ENCODE measurements around the gene YY1. TPM values are rescaled to one million over a fixed set of nuclear protein-coding genes. Genes with fewer than 3 reads are reported as not detected.

YY1 gene
- total RNA-seq, 6 experiments from 2014 or later: 24.4 to 52.5 (median 36.1) TPM

DNA sequence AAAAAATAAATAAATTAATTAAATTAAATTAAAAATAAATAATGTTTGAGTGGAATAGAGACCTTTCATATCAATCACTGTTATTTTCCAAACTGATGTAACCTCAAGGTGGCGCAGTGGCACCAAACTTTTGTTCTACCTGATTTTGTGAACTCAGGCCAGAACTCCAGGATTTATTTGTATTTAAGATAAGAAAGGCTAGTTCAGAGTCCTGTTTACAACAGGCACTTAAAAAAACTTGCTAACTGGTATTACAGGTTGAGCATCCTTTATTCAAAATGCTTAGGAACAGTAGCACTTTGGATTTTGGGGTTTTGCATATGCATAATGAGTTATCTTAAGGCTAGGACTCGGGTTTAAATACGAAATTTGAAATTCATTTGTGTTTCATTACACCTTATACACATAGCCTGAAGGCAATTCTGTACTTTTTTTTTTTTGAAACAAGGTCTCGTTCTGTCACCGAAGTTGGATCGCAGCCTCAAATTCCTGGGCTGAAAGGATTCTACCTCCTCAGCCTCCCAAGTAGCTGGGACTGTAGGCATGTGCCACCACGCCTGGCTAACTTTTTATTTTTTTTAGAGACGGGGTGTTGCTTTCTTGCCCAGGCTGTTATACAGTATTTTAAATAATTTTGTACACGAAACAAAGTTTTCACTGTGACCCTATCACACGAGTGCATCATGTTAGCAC is 32.4 kb downstream of the YY1 start:
- WGBS (ENCODE audit: insufficient coverage, low coverage, low lambda C conversion rate, missing lambda C conversion rate): 26% methylated on average over 10 of the region's 10 CpGs
- TF ChIP-seq, protein P1, sequence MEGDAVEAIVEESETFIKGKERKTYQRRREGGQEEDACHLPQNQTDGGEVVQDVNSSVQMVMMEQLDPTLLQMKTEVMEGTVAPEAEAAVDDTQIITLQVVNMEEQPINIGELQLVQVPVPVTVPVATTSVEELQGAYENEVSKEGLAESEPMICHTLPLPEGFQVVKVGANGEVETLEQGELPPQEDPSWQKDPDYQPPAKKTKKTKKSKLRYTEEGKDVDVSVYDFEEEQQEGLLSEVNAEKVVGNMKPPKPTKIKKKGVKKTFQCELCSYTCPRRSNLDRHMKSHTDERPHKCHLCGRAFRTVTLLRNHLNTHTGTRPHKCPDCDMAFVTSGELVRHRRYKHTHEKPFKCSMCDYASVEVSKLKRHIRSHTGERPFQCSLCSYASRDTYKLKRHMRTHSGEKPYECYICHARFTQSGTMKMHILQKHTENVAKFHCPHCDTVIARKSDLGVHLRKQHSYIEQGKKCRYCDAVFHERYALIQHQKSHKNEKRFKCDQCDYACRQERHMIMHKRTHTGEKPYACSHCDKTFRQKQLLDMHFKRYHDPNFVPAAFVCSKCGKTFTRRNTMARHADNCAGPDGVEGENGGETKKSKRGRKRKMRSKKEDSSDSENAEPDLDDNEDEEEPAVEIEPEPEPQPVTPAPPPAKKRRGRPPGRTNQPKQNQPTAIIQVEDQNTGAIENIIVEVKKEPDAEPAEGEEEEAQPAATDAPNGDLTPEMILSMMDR (IDR thresholded peaks at IDR 0.05): peak; percentile 45 to 67 (median 58)
- no peak for TF ChIP-seq POLR2A (IDR thresholded peaks at IDR 0.05)
- ATAC-seq (peak; percentile 79 to 86 (median 81)), DNase-seq (peak in 1 of 3 donors; percentile 70)
- Histone ChIP-seq H3K4me1 (peaks cover 0 to 47% (median 18%) of the 10 kb centered on the region in 4 donors), H3K27me3 (no peaks in the 10 kb centered on the region), H3K36me3 (peaks cover 0 to 13% (median 0%) of the 10 kb centered on the region in 4 donors), H3K9me3 (no peaks in the 10 kb centered on the region), H3K27ac (no peak overlapping the region), H3K4me3 (no peak overlapping the region)
- intact Hi-C loops (cut with DNase I): no loop called here

- Histone ChIP-seq H3K36me3 (peaks cover 0 to 18% (median 0%) of the 10 kb centered on the region in 4 donors), H3K27ac (no peak overlapping the region), H3K4me1 (peaks cover 0 to 22% (median 7%) of the 10 kb centered on the region in 4 donors), H3K9me3 (no peaks in the 10 kb centered on the region), H3K4me3 (no peak overlapping the region), H3K27me3 (no peaks in the 10 kb centered on the region)
- intact Hi-C loops (cut with DNase I): no loop called here
- 95% methylated on average over 4 of the region's 4 CpGs for WGBS (ENCODE audit: insufficient coverage, low coverage, low lambda C conversion rate, missing lambda C conversion rate)
- DNase-seq: no peak
- ATAC-seq: no peak
- TF ChIP-seq, protein P1 (IDR thresholded peaks at IDR 0.05): no peak
- TF ChIP-seq POLR2A (IDR thresholded peaks at IDR 0.05): no peak
Measured at GRCh38 chr14:100274250-100274649, 35.3 kb downstream of the YY1 start.

- H3K27ac ChIP-seq: no peak overlapping the region
- intact Hi-C loops (cut with DNase I): no loop called here
- ATAC-seq (no peak), DNase-seq (no peak)
- peaks cover 0 to 14% (median 6%) of the 10 kb centered on the region in 4 donors for H3K4me1 ChIP-seq
- TF ChIP-seq POLR2A (IDR thresholded peaks at IDR 0.05): no peak
- TF ChIP-seq, protein P1 (IDR thresholded peaks at IDR 0.05): no peak
- 49% methylated on average over 7 of the region's 7 CpGs for WGBS (ENCODE audit: insufficient coverage, low coverage, low lambda C conversion rate, missing lambda C conversion rate)
- H3K36me3 ChIP-seq: peaks cover 0 to 18% (median 0%) of the 10 kb centered on the region in 4 donors
- H3K9me3 ChIP-seq: no peaks in the 10 kb centered on the region
- H3K4me3 ChIP-seq: no peak overlapping the region
- H3K27me3 ChIP-seq: no peaks in the 10 kb centered on the region
Measured at GRCh38 chr14:100275214-100275613, 36.3 kb downstream of the YY1 start.

DNA sequence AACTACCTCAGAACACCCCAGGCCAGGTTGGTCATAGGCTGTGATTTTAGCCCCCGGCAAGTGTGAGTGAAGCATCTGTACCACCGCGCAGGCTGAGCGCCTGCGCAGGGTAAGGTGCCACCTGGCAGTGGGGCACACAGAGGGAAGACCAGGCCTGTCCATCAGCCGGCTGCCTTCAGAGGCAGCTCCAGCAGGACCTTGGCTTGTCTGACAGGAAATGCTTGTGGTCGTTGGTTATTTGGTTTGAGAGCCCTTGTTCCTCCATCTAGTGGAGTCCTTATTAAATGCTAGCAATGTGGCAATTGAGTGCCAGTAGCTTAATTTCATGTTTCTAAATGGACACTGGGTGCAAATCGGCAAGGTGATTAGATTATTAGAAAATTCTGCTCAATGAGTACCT is 39.8 kb downstream of the YY1 start:
- 35% methylated on average over 2 of the region's 8 CpGs for WGBS (ENCODE audit: insufficient coverage, low coverage, low lambda C conversion rate, missing lambda C conversion rate)
- intact Hi-C loops (cut with DNase I): no loop called here
- ATAC-seq (peak; percentile 36 to 44 (median 40)), DNase-seq (no peak)
- peaks cover 0 to 18% (median 0%) of the 10 kb centered on the region in 4 donors for H3K36me3 ChIP-seq
- no peak for TF ChIP-seq POLR2A (IDR thresholded peaks at IDR 0.05)
- TF ChIP-seq, protein P1 (IDR thresholded peaks at IDR 0.05): no peak
- no peaks in the 10 kb centered on the region for H3K9me3 ChIP-seq
- no peak overlapping the region for H3K27ac ChIP-seq
- H3K4me1 ChIP-seq: no peaks in the 10 kb centered on the region
- no peak overlapping the region for H3K4me3 ChIP-seq
- no peaks in the 10 kb centered on the region for H3K27me3 ChIP-seq

All from right lobe of liver (tissue), 6 donors.